Cortex of kidney (tissue), 1 donor: ENCODE results near the gene ANKRD55.
"Not testable (repeated sequence)": the region's sequence is repeated elsewhere in the genome, so short reads cannot be mapped to it uniquely, and the experiment has no call there.

ENCODE experiments used
- DNase-seq: peaks from one replicate; lab custom pipeline; 2025; lab: John Stamatoyannopoulos, UW

The ANKRD55 gene

GRCh38 chr5:56168066-56168478 is 65.1 kb downstream of the ANKRD55 start:
- DNase-seq, result no peak

- DNase-seq, result no peak
These were observed 65.6 kb downstream of the ANKRD55 start for GRCh38 chr5:56167519-56167918.

GRCh38 chr5:56166671-56167385 is 66.3 kb downstream of the ANKRD55 start:
- DNase-seq, result no peak

GRCh38 chr5:56164376-56164775 is 68.8 kb downstream of the ANKRD55 start:
- DNase-seq, result no peak

- DNase-seq, result no peak
These were observed 71.2 kb downstream of the ANKRD55 start for GRCh38 chr5:56161927-56162326.

- DNase-seq, result no peak
These were observed 71.7 kb downstream of the ANKRD55 start for GRCh38 chr5:56161439-56161823.

- no peak for DNase-seq
These were observed 72.2 kb downstream of the ANKRD55 start for GRCh38 chr5:56160723-56161438.

- no peak for DNase-seq
These were observed 73.6 kb downstream of the ANKRD55 start for GRCh38 chr5:56159521-56159947.

GRCh38 chr5:56158331-56158960 is 74.7 kb downstream of the ANKRD55 start:
- no peak for DNase-seq

- not testable (repeated sequence) for DNase-seq
These were observed 75.9 kb downstream of the ANKRD55 start for GRCh38 chr5:56157191-56157621.

- not testable (repeated sequence) for DNase-seq
These were observed 76.4 kb downstream of the ANKRD55 start for GRCh38 chr5:56156585-56157190.

- DNase-seq, result no peak
These were observed 77.0 kb downstream of the ANKRD55 start for GRCh38 chr5:56155992-56156584.

GRCh38 chr5:56154732-56155484 is 78.2 kb downstream of the ANKRD55 start:
- no peak for DNase-seq

- no peak for DNase-seq
These were observed 80.7 kb downstream of the ANKRD55 start for GRCh38 chr5:56152437-56152836.

GRCh38 chr5:56150756-56151155 is 82.4 kb downstream of the ANKRD55 start:
- not testable (repeated sequence) for DNase-seq

- DNase-seq, result no peak
These were observed 84.6 kb downstream of the ANKRD55 start for GRCh38 chr5:56148453-56148971.

- no peak for DNase-seq
These were observed 85.4 kb downstream of the ANKRD55 start for GRCh38 chr5:56147659-56148230.

- DNase-seq, result no peak
These were observed 86.0 kb downstream of the ANKRD55 start for GRCh38 chr5:56147106-56147505.

- no peak for DNase-seq
These were observed 86.5 kb downstream of the ANKRD55 start for GRCh38 chr5:56146674-56147073.

GRCh38 chr5:56145511-56145910 is 87.6 kb downstream of the ANKRD55 start:
- no peak for DNase-seq

GRCh38 chr5:56145106-56145505 is 88.0 kb downstream of the ANKRD55 start:
- DNase-seq, result no peak
